SIG-M5 treated with dmso at 0.1 percent for 504 hours (cell line): Measurements from ENCODE around the gene DHH.

ENCODE experiments used
- DNase-seq: peaks from one replicate; lab custom pipeline; 2025; ENCODE audit not compliant: unreplicated experiment; lab: John Stamatoyannopoulos, UW

Gene DHH

GRCh38 chr12:49051777-49052438 lies 42.7 kb downstream of the DHH start:
- no peak for DNase-seq

- no peak for DNase-seq
Observed at GRCh38 chr12:49051373-49051764, 43.2 kb downstream of the DHH start.

- no peak for DNase-seq
Observed at GRCh38 chr12:49050507-49051372, 43.9 kb downstream of the DHH start.

DNA sequence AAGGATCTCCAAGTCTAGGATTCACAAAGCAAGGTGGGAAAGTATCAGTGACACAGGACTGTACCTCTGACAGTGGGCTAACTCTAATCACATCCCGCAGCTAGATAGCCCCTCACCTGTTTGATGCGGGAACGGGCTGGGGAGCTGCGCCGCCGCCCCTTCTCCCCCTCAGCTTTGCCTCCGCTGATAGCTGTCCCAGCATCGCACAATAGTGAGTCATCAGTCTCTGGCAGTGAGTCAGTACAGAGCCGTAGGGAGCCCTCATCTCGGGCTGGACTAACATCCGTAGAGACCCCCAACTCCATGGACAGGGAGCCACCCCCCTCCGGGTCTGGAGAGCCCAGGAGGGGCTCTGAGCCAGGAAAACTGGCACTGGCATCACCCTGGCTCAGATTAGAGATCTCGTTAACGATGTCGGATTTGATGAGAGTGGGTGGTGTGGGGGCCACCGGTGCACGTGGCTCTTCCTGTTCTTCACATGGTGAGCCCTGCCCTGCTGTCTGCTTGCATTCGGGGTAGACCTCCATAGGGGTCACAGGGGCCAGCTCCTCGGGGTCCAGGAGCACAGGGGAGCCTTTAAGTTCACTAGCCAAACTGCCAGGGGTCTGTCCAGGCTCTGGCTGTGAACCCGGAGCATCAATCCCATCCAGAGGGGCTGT lies 44.9 kb downstream of the DHH start:
- no peak for DNase-seq

GRCh38 chr12:49048953-49049352 lies 45.6 kb downstream of the DHH start:
- no peak for DNase-seq

- no peak for DNase-seq
Observed at GRCh38 chr12:49046129-49046895, 48.3 kb downstream of the DHH start.

- no peak for DNase-seq
Observed at GRCh38 chr12:49044660-49045059, 49.9 kb downstream of the DHH start.

- peak; percentile 82 for DNase-seq
Observed at GRCh38 chr12:49043856-49044258, 50.7 kb downstream of the DHH start.

- DNase-seq, result no peak
Observed at GRCh38 chr12:49043241-49043640, 51.4 kb downstream of the DHH start.

DNA sequence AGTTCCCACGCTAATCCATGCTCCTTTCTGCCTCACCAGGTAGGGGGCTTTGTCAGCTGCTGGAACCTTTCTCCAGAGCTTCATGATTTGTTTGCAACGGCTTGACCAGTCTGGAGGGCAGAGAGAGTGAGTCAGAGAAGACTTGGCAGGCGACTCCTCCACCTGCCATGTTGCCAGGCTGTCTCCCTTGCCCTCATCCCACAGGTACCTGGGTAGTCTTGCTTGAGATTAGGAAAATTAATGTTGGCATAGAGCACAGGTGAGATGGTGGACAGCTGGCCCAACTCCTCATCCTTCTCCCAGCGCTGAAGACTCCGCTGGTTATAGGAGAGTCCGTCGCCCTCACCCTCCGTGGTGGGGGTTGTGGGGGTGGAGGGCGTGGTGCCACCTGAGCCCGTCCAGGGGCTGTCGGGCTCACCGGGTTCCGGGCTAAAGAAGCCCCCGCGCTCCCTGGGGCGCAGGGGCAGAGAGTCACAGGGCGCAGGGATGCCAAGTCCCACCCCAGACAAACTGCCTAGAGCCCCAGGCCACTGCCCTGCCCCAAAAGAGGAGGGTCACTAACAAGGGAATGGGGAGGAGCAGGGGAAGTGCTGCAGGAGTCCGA lies 52.6 kb downstream of the DHH start:
- no peak for DNase-seq

DNA sequence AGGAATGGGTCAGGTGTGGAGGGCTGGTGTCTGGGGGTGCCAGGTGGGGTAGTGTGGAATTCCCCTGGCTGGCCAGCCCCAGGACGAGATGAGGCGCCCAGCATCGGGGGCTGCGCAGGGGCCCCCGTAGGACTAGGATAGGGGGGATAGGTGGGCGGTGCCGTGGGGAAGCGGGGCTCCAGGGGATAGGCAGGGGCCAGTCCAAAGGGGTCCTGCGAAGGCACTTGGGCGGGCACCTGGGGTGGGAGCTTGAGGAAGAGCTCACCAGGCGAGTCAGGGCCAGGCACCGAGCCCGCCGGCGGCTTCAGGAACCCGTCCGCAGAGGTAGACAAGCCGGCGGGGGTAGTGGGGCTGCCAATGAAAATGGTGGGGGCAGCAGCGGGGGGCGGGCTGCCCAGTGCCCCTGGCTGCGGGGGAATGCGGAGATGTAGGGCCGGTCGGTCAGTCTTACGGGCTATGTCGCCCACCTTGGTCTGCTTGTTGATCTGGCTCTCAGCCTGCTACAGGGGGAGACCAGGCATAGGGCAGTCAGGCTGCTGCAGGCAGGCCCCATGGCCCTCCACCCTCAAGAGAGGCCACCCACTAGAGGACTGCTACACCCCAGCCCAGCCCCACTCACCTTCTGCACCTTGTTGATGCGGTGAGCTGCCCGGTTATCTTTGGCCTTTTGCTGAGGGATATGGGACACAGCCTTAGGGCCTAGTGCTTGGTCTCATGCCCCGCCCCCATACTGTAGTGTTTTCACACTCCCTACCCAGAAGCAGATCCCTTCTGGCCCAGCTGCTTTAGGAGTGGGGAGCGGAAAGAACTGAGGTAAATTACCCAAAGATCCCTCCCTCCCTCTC lies 53.3 kb downstream of the DHH start:
- no peak for DNase-seq

DNA sequence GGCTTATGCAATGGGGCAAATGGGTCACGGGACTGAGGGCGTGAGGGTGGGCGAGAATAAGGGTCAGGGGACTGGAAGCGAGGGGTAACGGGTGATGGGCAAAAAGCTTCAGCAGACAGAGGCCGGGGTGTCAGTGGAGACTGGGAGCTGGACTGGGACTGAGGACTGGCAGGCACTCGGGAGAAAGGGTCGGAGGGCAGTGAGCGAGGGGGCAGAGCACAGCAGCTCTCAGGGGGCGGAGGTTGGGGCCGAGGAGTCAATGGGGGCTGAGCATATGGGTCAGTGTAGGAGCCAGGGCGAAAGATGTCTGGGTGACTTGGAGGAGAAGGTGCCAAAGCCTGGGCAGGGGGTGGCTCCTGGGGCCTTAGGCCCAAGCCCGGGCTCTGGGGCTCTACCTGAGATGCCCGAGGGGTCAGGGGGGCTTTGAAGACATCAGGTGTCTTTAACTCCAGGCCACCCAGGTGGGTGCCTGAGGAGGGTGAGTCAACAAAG lies 54.2 kb downstream of the DHH start:
- DNase-seq, result no peak

DNA sequence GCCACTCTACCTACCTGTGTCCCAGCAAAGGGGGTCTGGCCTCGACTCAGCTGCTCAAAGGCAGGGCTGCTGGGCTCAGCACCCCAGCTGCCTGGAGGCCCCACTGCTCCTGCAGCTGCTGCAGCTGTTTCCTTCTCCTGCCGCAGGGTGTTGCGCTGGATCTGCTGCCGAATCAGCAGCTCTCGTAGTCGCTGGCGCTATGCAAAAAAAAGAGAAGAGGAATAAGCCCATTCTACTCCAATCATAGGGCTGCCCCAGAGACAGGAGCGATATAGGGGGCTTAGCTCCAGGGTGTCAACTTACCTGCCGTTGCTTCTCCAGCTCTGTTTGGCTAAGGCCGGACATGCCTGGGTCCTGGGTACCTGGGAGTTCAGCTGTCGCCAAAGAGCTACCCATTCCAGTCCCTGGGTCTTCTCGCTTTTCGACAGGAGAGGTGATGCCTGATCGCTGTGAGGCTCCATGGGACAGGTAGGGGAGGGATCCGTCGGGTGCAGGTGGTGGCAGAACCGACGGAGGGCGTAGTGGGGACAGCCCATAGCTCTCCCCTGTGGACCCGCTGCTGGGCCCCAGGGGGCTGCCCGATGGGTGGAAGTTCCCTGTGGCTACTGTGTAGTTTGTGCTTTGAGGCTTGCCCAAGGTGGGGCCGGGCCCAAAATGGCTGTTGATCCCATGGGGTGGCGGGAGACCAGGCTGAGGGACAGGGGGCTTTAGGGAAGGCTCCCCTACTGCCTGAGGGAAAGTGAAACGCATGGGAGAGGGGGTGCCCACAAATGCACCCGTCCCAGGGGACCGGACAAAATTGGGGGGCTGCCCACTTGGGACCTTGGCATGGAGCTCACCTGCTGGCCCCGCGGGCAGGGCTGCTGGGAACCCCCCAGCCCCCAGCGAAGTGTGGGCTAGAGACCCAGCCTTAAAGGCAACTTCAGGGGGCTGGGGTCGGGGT lies 54.9 kb downstream of the DHH start:
- no peak for DNase-seq

DNA sequence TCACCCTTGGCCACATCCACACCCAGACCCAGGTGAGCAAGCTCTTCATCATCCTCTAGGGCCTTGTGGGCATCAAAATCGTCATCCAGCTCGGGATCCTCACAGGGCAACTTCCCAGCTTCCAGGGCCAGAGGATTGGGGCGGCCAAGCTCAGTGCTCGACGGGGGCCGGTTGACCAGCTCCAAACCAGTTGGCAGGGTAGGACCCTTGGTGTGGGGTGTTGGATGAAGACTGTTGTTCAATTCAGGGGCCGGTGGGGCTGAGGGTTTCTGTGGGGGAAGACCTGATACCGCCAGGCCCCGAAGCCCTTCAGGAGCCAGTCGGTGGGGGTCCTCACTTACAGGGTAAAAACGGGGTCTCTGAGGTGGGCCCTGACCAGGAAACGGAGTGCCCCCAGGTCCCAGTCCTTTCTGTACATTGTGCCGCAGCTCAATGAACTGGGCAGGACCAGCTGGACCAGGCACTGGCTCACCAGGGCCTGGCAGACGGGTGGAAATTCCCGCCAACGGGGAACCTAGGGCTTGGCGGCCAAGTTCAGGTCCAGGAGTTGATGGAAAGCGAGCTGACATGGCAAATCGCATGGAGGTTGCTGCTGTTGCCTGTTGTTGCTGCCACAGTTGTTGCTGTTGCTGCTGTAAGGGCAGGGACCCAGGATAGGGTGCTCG lies 56.2 kb downstream of the DHH start:
- no peak for DNase-seq

DNA sequence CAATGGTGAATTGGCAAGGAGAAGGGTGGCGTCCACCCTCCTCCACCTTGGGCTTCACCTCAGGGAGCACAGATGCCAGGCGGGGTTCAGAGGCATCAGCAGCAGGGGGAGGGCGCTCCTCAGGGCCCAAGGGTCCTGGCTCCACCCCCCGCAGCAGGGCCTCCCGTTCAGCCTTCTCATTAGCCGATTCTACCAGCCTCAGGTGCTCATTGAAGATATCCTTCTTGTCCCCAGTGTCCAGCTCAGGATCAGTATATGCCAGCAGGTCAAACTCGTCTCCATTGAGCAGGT lies 56.7 kb downstream of the DHH start:
- no peak for DNase-seq

GRCh38 chr12:49037111-49037946 lies 57.3 kb downstream of the DHH start:
- no peak for DNase-seq
